ENCODE data around the gene POLR3A. TPM values are rescaled to one million over a fixed set of nuclear protein-coding genes. Genes with fewer than 3 reads are reported as not detected.

Gene POLR3A
- total RNA-seq (2016; rRNA removed; fragmentation: Illumina TruSeq; extraction: Trizol) (19.2 and 26.3 TPM in 2 replicates), polyA plus RNA-seq (2011; rRNA removed) (13.2 and 13.6 TPM in 2 replicates), polyA minus RNA-seq (2011; rRNA and poly(A)+ RNA removed; ENCODE audit: low replicate concordance) (29.5 and 34.2 TPM in 2 replicates), Bru-seq, nascent RNA (percentile 80 among the genes with signal in this experiment), BruChase-seq, experiment 1, labeled RNA remaining after a 6-hour chase (percentile 87 among the genes with signal in this experiment), BruChase-seq, experiment 2, labeled RNA remaining after a 2-hour chase (percentile 83 among the genes with signal in this experiment)
- 6.3 TPM in 2 replicates for total RNA-seq (2016; cell fraction: cytosol; rRNA removed; fragmentation: Illumina TruSeq; extraction: Trizol; ENCODE audit: low read depth)
- total RNA-seq (2016; cell fraction: insoluble cytoplasmic fraction; rRNA removed; fragmentation: Illumina TruSeq; extraction: Trizol): 18.7 and 24.8 TPM in 2 replicates
- 8.1 and 8.7 TPM in 2 replicates for total RNA-seq (2016; cell fraction: membrane; rRNA removed; fragmentation: Illumina TruSeq; extraction: Trizol)
- total RNA-seq (2016; cell fraction: nucleus; rRNA removed; fragmentation: Illumina TruSeq; extraction: Trizol): 26.9 and 33.4 TPM in 2 replicates
- polyA plus RNA-seq (2011; cell fraction: cytosol; rRNA removed): 10.1 and 11.6 TPM in 2 replicates
- polyA plus RNA-seq (2011; cell fraction: nucleus; rRNA removed): 13.4 and 15.1 TPM in 2 replicates
- 13.5 and 15.5 TPM in 2 replicates for polyA plus RNA-seq (2012)
- polyA plus RNA-seq (2016; cell fraction: cytosol; fragmentation: Illumina TruSeq; extraction: Trizol; ENCODE audit: low read depth): 1.0 and 1.3 TPM in 2 replicates
- 19.3 and 20.6 TPM in 2 replicates for polyA plus RNA-seq (2016; cell fraction: insoluble cytoplasmic fraction; fragmentation: Illumina TruSeq; extraction: Trizol; ENCODE audit: low read depth)
- polyA plus RNA-seq (2016; cell fraction: membrane; fragmentation: Illumina TruSeq; extraction: Trizol; ENCODE audit: low read depth): 2.3 and 3.0 TPM in 2 replicates
- polyA plus RNA-seq (2016; cell fraction: nucleus; fragmentation: Illumina TruSeq; extraction: Trizol; ENCODE audit: insufficient read depth, low read depth): 28.5 and 29.9 TPM in 2 replicates
- polyA minus RNA-seq (2011; cell fraction: cytosol; rRNA and poly(A)+ RNA removed): 26.9 and 33.1 TPM in 2 replicates
- 65.7 and 71.6 TPM in 2 replicates for polyA minus RNA-seq (2011; cell fraction: nucleus; rRNA and poly(A)+ RNA removed)
- long read RNA-seq, experiment 1, full-length matches to known transcripts: 2 of 13 reads
- long read RNA-seq, experiment 1, partial matches to known transcripts: 8 of 13 reads
- long read RNA-seq, experiment 1, other reads (novel, unspliced or antisense): 3 of 13 reads
- long read RNA-seq, experiment 2, full-length matches to known transcripts: 3 of 52 reads
- long read RNA-seq, experiment 2, partial matches to known transcripts: 12 of 52 reads
- long read RNA-seq, experiment 2, other reads (novel, unspliced or antisense): 37 of 52 reads

GRCh38 chr10:78029269-78030226 is at the start of gene POLR3A:
POLR3A (minus strand) TSS chr10:78029515; CDS start chr10:78029407, 108 bp downstream.
- intact Hi-C loops (cut with micrococcal nuclease; ENCODE audit: unreplicated experiment): loop anchor here (1.0 to 2.0 kb wide), 3 partner anchors 40 to 180 kb away; no protein-coding TSS in a partner anchor
- POLR2A ChIA-PET: interaction anchor here (0.7 to 2.4 kb wide), 3 partner anchors 38 to 1033 kb away, joined by 3 to 9 read pairs (median 6); no protein-coding TSS in a partner anchor
- CTCF ChIA-PET (ENCODE audit: low intra/inter-chr PET ratio, low total read pairs): interaction anchor here (2.1 kb wide), 1 partner anchor 183 kb away, joined by 11 read pairs; no protein-coding TSS in a partner anchor
- ATAC-seq (peak; percentile 82), DNase-seq (ENCODE audit: low spot score) (peak; percentile 93), FAIRE-seq (peak; percentile 62)
- Histone ChIP-seq H3K36me3 (replicated peaks in 1 of 2; ENCODE audit: control insufficient read depth in 1 of 2, insufficient read depth in 2 of 2, low read length in 2 of 2) (peaks cover 6 to 25% of the 10 kb centered on the region in 2 experiments; a peak in 4 of 5 replicates), H3K4me3 (replicated peaks in 1 of 3; ENCODE audit: insufficient read depth in 1 of 3, low read depth in 2 of 3, low read length in 3 of 3) (peak within 1 kb of the TSS; percentile 80 to 95 (median 81)), H3K27ac (ENCODE audit: extremely low read length, insufficient read depth, low read length) (peak within 1 kb of the TSS; percentile 95), H3K4me1 (ENCODE audit: insufficient read depth, low read length) (peaks cover 24% of the 10 kb centered on the region), H3K27me3 (ENCODE audit: control insufficient read depth in 1 of 2, insufficient read depth in 2 of 2, low read length in 2 of 2) (no peaks in the 10 kb centered on the region; a peak in 2 of 5 replicates), H3K9me3 (ENCODE audit: low read length) (no peaks in the 10 kb centered on the region), H3K4me2 (ENCODE audit: low read depth, low read length) (peak within 1 kb of the TSS; percentile 81), H3K9ac (ENCODE audit: insufficient read depth, low read depth, low read length) (peak within 1 kb of the TSS; percentile 92), H2AFZ (ENCODE audit: low read length) (peak within 1 kb of the TSS; percentile 99), H4K20me1 (ENCODE audit: insufficient read depth, low read length) (peaks cover 3% of the 10 kb centered on the region; the same call in 1 of the 2 replicates), H3K79me2 (ENCODE audit: insufficient read depth, low read length) (peaks cover 34% of the 10 kb centered on the region)
- WGBS (ENCODE audit: low lambda C conversion rate): under 1% methylated on average over 34 of the region's 35 CpGs
- in situ Hi-C loops (cut with HindIII; ENCODE audit: extremely low pct_ligation_motif_present, low pct_unique_long_range_greater_than_20kb): loop anchor here (10.0 kb wide), 1 partner anchor 185 kb away; no protein-coding TSS in a partner anchor
- BruUV-seq (replicated peaks): no TSS peak
- TF ChIP-seq ZNF746 (CRISPR knock-in tag; IDR thresholded peaks at IDR 0.05) (peak; percentile 49; the same call in 1 of the 2 replicates), ZSCAN31 (CRISPR knock-in tag; IDR thresholded peaks at IDR 0.05; ENCODE audit: low read depth) (peak; percentile 67; the same call in 1 of the 2 replicates), GABPA (IDR thresholded peaks at IDR 0.05; ENCODE audit: low read depth, low read length) (peak; percentile 81), GABPA (CRISPR knock-in tag; IDR thresholded peaks at IDR 0.05; ENCODE audit: low read depth) (peak; percentile 98), KMT2B (CRISPR knock-in tag; IDR thresholded peaks at IDR 0.05) (peak; percentile 75), ZNF232 (CRISPR knock-in tag; IDR thresholded peaks at IDR 0.05; ENCODE audit: borderline replicate concordance) (peak; percentile 51; the same call in 1 of the 2 replicates), CTCF (CRISPR knock-in tag; IDR thresholded peaks at IDR 0.05) (peak; percentile 73)
